Right hindlimb (tissue), 1 donor: Measurements from ENCODE around the gene TAF6L.
"Not testable (repeated sequence)": the region's sequence is repeated elsewhere in the genome, so short reads cannot be mapped to it uniquely, and the experiment has no call there.

Experiments used
- DNase-seq: peaks from one replicate; pipeline ENCODE4 v3.0.0-alpha.2; 2018

TAF6L gene

GRCh38 chr11:62757846-62758788 lies 13.1 kb upstream of the TAF6L start:
- DNase-seq: no peak

- not testable (repeated sequence) for DNase-seq
Observed at GRCh38 chr11:62760867-62761227, 10.3 kb upstream of the TAF6L start.

- DNase-seq: peak; percentile 59
Observed at GRCh38 chr11:62770778-62771143, 435 bp upstream of the TAF6L start.

- DNase-seq: no peak
Observed at GRCh38 chr11:62774407-62774806, 3.2 kb downstream of the TAF6L start.

GRCh38 chr11:62775646-62776045 lies 4.5 kb downstream of the TAF6L start:
- no peak for DNase-seq

GRCh38 chr11:62777389-62777788 lies 6.2 kb downstream of the TAF6L start:
- DNase-seq: no peak

GRCh38 chr11:62778441-62778840 lies 7.2 kb downstream of the TAF6L start:
- no peak for DNase-seq

- DNase-seq: no peak
Observed at GRCh38 chr11:62782753-62783152, 11.6 kb downstream of the TAF6L start.

- peak; percentile 92 for DNase-seq
Observed at GRCh38 chr11:62786318-62787004, 15.3 kb downstream of the TAF6L start.

- peak; percentile 97 for DNase-seq
Observed at GRCh38 chr11:62787005-62787759, 16.0 kb downstream of the TAF6L start, which contains the start of gene TMEM179B. TMEM179B (plus strand) TSS chr11:62787402; CDS start chr11:62787432, 30 bp downstream.

- no peak for DNase-seq
Observed at GRCh38 chr11:62788991-62789390, 17.8 kb downstream of the TAF6L start.

GRCh38 chr11:62789576-62789975 lies 18.4 kb downstream of the TAF6L start:
- DNase-seq: no peak

- peak; percentile 94 for DNase-seq
Observed at GRCh38 chr11:62791501-62792201, 20.5 kb downstream of the TAF6L start, which contains the start of gene TMEM223. TMEM223 (minus strand) TSS chr11:62792006; CDS start chr11:62791994, 12 bp downstream.

- DNase-seq: peak; percentile 48
Observed at GRCh38 chr11:62792202-62792575, 21.0 kb downstream of the TAF6L start.

- no peak for DNase-seq
Observed at GRCh38 chr11:62794201-62794775, 23.1 kb downstream of the TAF6L start.

GRCh38 chr11:62796281-62796680 lies 25.1 kb downstream of the TAF6L start:
- DNase-seq: no peak

GRCh38 chr11:62799486-62799885 lies 28.3 kb downstream of the TAF6L start:
- no peak for DNase-seq

- no peak for DNase-seq
Observed at GRCh38 chr11:62801071-62801470, 29.9 kb downstream of the TAF6L start.

GRCh38 chr11:62804310-62805075 lies 33.3 kb downstream of the TAF6L start:
- no peak for DNase-seq

- peak; percentile 95 for DNase-seq
Observed at GRCh38 chr11:62805076-62805892, 34.1 kb downstream of the TAF6L start, which contains the start of gene NXF1. NXF1 (minus strand) TSS chr11:62805440; CDS start chr11:62805356, 84 bp downstream.
